ENCODE data around the gene PSTK.

GRCh38 chr10:122993797-122994336 is 13.7 kb downstream of the PSTK start:
- TF ChIP-seq REXO4 (CRISPR knock-in tag; IDR thresholded peaks at IDR 0.05; ENCODE audit: borderline replicate concordance) = no peak
- no peak for TF ChIP-seq CHD4 (IDR thresholded peaks at IDR 0.05; ENCODE audit: borderline replicate concordance, low read length)
- TF ChIP-seq YY1 (IDR thresholded peaks at IDR 0.05; ENCODE audit: insufficient read depth, insufficient replicate concordance, low read depth, low read length) = no peak
- TF ChIP-seq ZSCAN5A (CRISPR knock-in tag; IDR thresholded peaks at IDR 0.05; ENCODE audit: borderline replicate concordance) = no peak
- no peak for TF ChIP-seq JUND (CRISPR knock-in tag; IDR thresholded peaks at IDR 0.05)
- TF ChIP-seq FOXK2 (IDR thresholded peaks at IDR 0.05) = no peak
- no peak for TF ChIP-seq ZZZ3 (CRISPR knock-in tag; IDR thresholded peaks at IDR 0.05; ENCODE audit: borderline replicate concordance)
- no peak for TF ChIP-seq ATAD3A (CRISPR knock-in tag; IDR thresholded peaks at IDR 0.05)
- TF ChIP-seq FOXJ3 (CRISPR knock-in tag; IDR thresholded peaks at IDR 0.05; ENCODE audit: borderline replicate concordance) = no peak
- no peak for TF ChIP-seq ZNF557 (CRISPR knock-in tag; IDR thresholded peaks at IDR 0.05)
- no peak for TF ChIP-seq ZNF776 (CRISPR knock-in tag; IDR thresholded peaks at IDR 0.05)
- no peak for TF ChIP-seq ESRRA (CRISPR knock-in tag; IDR thresholded peaks at IDR 0.05; ENCODE audit: low read depth)
- TF ChIP-seq ZC3H4 (CRISPR knock-in tag; IDR thresholded peaks at IDR 0.05; ENCODE audit: borderline replicate concordance) = no peak
